ENCODE results near the gene OR7C1.

Gene OR7C1

DNA sequence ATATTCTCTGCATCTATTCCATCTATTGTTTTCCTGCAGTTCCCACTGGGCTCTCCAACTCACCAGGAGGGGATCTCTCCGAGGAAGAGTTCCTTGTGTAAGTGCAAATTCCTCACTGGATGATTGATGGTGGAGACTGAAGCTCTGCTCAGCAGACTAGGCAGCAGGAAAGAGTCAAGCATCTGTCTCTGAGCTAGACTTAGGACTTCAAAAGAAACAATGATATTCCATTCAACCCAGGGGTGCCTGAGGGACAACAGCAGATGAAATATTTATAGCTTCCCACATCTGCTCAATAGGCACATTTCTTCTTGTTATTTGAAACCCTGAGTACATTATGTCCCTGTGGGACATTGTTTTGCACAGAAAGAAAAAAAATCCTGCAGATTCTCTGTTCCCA, at the start of gene OR7C1, which contains the start of gene OR7A5:
Gene OR7C1 (minus strand): TSS at position 175 of the 400 bp plus-strand sequence. CDS start 35,049 bp downstream, outside the sequence.
Gene OR7A5 (minus strand): TSS at position 175 of the 400 bp plus-strand sequence. CDS start 6,944 bp downstream, outside the sequence.
- H3K4me1 ChIP-seq (ENCODE audit: control insufficient read depth, insufficient read depth, low read length, unreplicated experiment), result no peaks in the 10 kb centered on the region
- peaks cover 34% of the 10 kb centered on the region for H3K27me3 ChIP-seq (ENCODE audit: insufficient read depth, low read length)
- no peak within 1 kb of the TSS for H3K4me3 ChIP-seq (ENCODE audit: low read depth, low read length)
- no peak within 1 kb of the TSS for H3K27ac ChIP-seq (ENCODE audit: low read depth, low read length)
- H2AFZ ChIP-seq (ENCODE audit: low read length, unreplicated experiment), result no peak within 1 kb of the TSS
- no peaks in the 10 kb centered on the region for H3K79me2 ChIP-seq (ENCODE audit: control insufficient read depth, insufficient read depth, low read length, unreplicated experiment)
- H3K36me3 ChIP-seq (ENCODE audit: insufficient read depth, low read length), result no peaks in the 10 kb centered on the region

DNA sequence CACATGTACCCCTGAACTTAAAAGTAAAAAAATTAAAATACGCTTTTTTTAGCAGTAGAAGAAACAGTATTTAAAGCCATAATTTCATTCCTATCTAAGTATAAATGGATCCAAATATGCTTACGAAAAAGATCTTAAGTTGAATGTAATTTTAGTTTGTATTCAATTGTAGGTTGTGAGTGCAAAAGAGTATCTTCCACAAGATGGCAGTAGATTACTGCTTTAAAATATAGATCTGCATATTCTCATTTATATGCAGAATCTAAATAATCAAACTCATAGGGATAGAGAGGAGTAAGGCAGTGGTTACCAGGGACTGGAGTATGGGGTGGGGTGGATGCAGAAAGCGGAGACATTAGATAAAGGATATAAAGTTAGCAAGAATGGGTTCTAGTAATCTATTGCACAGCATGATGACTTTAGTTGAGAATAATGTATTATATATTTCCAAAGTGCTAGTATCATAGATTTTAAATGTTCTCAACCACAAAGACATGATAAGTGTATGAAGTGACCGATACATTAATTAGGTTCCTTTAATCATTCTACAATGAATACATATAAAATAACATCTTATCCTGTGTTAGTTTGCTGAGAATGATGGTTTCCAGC, 36.7 kb upstream of the OR7C1 start:
- no peak overlapping the region for H3K4me3 ChIP-seq (ENCODE audit: low read depth, low read length)
- no peak overlapping the region for H3K27ac ChIP-seq (ENCODE audit: low read depth, low read length)
- no peaks in the 10 kb centered on the region for H3K36me3 ChIP-seq (ENCODE audit: insufficient read depth, low read length)
- H3K79me2 ChIP-seq (ENCODE audit: control insufficient read depth, insufficient read depth, low read length, unreplicated experiment), result no peaks in the 10 kb centered on the region
- no peak overlapping the region for H2AFZ ChIP-seq (ENCODE audit: low read length, unreplicated experiment)
- H3K27me3 ChIP-seq (ENCODE audit: insufficient read depth, low read length), result peaks cover 49% of the 10 kb centered on the region
- H3K4me1 ChIP-seq (ENCODE audit: control insufficient read depth, insufficient read depth, low read length, unreplicated experiment), result no peaks in the 10 kb centered on the region

DNA sequence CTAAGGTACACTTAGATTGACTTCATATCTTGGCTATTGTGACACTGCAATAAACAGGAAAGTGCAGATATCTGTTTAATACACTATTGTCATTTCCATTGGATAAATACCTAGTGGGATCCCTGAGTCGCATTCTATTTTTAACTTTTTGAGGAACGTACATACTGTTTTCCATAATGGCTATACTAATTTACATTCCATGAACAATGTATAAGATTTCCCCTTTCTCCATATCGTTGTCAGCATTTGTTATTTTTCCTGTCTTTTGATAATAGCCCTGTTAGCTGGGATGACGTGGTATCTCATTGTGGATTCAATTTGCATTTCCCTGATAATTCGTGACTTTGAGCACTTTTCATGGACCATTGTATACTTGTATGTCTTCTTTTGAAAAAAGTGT, 33.5 kb upstream of the OR7C1 start:
- Histone ChIP-seq H3K79me2 (ENCODE audit: control insufficient read depth, insufficient read depth, low read length, unreplicated experiment) (no peaks in the 10 kb centered on the region), H3K27ac (ENCODE audit: low read depth, low read length) (no peak overlapping the region), H3K4me1 (ENCODE audit: control insufficient read depth, insufficient read depth, low read length, unreplicated experiment) (no peaks in the 10 kb centered on the region), H3K4me3 (ENCODE audit: low read depth, low read length) (no peak overlapping the region), H2AFZ (ENCODE audit: low read length, unreplicated experiment) (no peak overlapping the region), H3K36me3 (ENCODE audit: insufficient read depth, low read length) (no peaks in the 10 kb centered on the region), H3K27me3 (ENCODE audit: insufficient read depth, low read length) (peaks cover 43% of the 10 kb centered on the region)

DNA sequence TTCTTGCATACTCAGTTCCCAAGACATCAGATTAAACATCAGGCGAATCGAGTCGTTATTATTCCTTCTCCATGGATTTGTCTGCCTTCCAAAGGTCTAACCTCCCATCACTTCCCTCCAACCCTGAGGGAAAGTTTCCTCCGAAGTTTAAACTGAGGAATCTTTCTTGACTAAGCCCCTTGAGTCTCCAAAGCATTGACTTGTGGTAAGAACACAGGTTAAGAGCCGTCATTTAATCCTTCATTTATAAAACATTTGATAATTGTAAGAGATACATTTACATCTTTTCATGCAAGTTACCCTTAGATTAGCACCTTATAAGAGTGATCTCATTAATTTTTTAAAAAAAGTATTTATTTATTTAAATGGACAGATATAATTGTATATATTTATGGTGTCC, 13.8 kb upstream of the OR7C1 start, which contains the start of gene OR7A10:
Gene OR7A10 (minus strand): TSS at position 101 of the 400 bp plus-strand sequence. CDS start 7,045 bp downstream, outside the sequence.
- Histone ChIP-seq H3K79me2 (ENCODE audit: control insufficient read depth, insufficient read depth, low read length, unreplicated experiment) (no peaks in the 10 kb centered on the region), H3K27me3 (ENCODE audit: insufficient read depth, low read length) (peaks cover 34% of the 10 kb centered on the region), H2AFZ (ENCODE audit: low read length, unreplicated experiment) (no peak within 1 kb of the TSS), H3K27ac (ENCODE audit: low read depth, low read length) (no peak within 1 kb of the TSS), H3K4me3 (ENCODE audit: low read depth, low read length) (no peak within 1 kb of the TSS), H3K4me1 (ENCODE audit: control insufficient read depth, insufficient read depth, low read length, unreplicated experiment) (no peaks in the 10 kb centered on the region), H3K36me3 (ENCODE audit: insufficient read depth, low read length) (no peaks in the 10 kb centered on the region)

DNA sequence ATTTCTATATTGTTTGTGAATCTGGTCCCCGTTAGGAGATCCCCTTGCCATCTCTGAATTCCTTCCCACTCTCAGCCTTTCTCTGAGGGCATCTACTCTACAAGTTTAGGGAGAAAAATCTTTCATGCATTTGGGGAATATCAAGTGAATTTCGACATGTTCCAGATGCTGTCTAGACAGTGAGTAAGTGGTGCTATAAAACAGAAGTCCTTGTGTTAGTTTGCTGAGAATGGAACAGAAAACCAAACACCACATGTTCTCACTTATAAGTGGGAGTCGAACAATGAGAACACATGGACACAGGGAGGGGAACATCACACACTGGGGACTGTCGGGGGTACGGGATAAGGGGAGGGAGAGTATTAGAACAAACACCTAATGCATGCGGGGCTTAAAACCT, 8.6 kb upstream of the OR7C1 start:
- Histone ChIP-seq H3K27ac (ENCODE audit: low read depth, low read length) (no peak overlapping the region), H3K27me3 (ENCODE audit: insufficient read depth, low read length) (peaks cover 42% of the 10 kb centered on the region), H2AFZ (ENCODE audit: low read length, unreplicated experiment) (no peak overlapping the region)

DNA sequence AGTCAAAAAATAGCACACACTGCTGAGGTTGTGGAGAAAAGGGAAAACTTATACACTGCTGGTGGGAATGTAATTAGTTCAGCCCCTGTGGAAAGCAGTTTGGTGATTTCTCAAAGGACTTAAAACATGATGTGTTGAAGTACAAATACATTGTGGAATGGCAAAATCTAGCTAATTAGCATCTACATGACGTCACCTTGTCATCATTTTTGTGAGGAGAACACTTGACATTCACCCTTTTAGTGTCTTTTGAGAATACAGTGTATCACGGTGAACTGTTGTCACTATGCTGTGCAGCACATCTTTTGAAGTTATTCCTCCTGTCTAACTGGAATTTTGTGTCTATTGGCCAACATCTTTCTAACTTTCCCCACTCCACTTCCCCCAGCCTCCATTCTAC, 8.2 kb upstream of the OR7C1 start:
- no peak overlapping the region for H3K4me3 ChIP-seq (ENCODE audit: low read depth, low read length)
- H2AFZ ChIP-seq (ENCODE audit: low read length, unreplicated experiment), result no peak overlapping the region
- H3K27ac ChIP-seq (ENCODE audit: low read depth, low read length), result no peak overlapping the region
- no peaks in the 10 kb centered on the region for H3K36me3 ChIP-seq (ENCODE audit: insufficient read depth, low read length)
- peaks cover 38% of the 10 kb centered on the region for H3K27me3 ChIP-seq (ENCODE audit: insufficient read depth, low read length)
- no peaks in the 10 kb centered on the region for H3K79me2 ChIP-seq (ENCODE audit: control insufficient read depth, insufficient read depth, low read length, unreplicated experiment)
- no peaks in the 10 kb centered on the region for H3K4me1 ChIP-seq (ENCODE audit: control insufficient read depth, insufficient read depth, low read length, unreplicated experiment)

More for the DNA sequence above, 8.6 kb upstream of the OR7C1 start:
- no peaks in the 10 kb centered on the region for H3K4me1 ChIP-seq (ENCODE audit: control insufficient read depth, insufficient read depth, low read length, unreplicated experiment)
- H3K36me3 ChIP-seq (ENCODE audit: insufficient read depth, low read length), result no peaks in the 10 kb centered on the region
- H3K4me3 ChIP-seq (ENCODE audit: low read depth, low read length), result no peak overlapping the region
- no peaks in the 10 kb centered on the region for H3K79me2 ChIP-seq (ENCODE audit: control insufficient read depth, insufficient read depth, low read length, unreplicated experiment)

DNA sequence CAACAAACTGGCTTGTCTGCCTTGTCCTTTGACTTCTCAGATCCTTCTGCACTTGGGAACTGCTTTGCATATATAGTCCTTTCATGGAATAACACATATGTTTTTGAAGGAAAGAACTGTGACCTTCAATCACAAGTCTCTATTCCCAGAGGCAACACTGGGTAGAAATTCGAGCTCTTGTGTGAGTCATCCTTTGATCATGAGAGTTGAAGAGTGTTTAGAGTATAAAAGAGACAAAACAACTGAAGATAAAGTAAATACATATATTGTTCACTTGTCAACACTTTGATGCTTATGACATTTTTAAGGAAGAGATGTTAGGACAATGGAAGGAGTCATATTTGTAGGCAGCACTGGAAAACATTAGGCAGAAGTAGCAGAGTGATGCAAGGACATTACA, 5.2 kb upstream of the OR7C1 start:
- H2AFZ ChIP-seq (ENCODE audit: low read length, unreplicated experiment), result no peak overlapping the region
- H3K79me2 ChIP-seq (ENCODE audit: control insufficient read depth, insufficient read depth, low read length, unreplicated experiment), result no peaks in the 10 kb centered on the region
- H3K4me1 ChIP-seq (ENCODE audit: control insufficient read depth, insufficient read depth, low read length, unreplicated experiment), result no peaks in the 10 kb centered on the region
- H3K27me3 ChIP-seq (ENCODE audit: insufficient read depth, low read length), result peaks cover 47% of the 10 kb centered on the region
- no peak overlapping the region for H3K4me3 ChIP-seq (ENCODE audit: low read depth, low read length)
- no peak overlapping the region for H3K27ac ChIP-seq (ENCODE audit: low read depth, low read length)
- H3K36me3 ChIP-seq (ENCODE audit: insufficient read depth, low read length), result no peaks in the 10 kb centered on the region

DNA sequence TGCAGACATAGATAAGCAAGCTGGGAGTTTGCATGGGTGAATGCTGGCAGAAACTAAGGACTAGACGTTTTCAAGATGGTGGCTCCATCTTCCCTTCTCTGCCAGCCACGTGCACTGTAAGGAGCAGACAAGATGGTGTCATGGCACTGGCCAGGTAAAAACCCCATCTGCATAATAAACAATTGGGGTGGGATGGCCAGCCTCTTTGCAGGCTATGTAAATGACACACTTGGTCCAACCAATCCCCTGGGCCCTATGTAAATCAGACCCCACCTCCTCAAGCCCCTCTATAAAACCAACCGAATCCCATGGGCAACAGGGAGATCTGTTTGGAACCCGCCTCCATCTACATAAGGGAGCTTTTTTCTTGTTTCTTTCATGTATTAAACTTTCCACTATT, 2.4 kb upstream of the OR7C1 start:
- H3K79me2 ChIP-seq (ENCODE audit: control insufficient read depth, insufficient read depth, low read length, unreplicated experiment), result no peaks in the 10 kb centered on the region
- H2AFZ ChIP-seq (ENCODE audit: low read length, unreplicated experiment), result no peak overlapping the region
- no peak overlapping the region for H3K27ac ChIP-seq (ENCODE audit: low read depth, low read length)
- H3K4me1 ChIP-seq (ENCODE audit: control insufficient read depth, insufficient read depth, low read length, unreplicated experiment), result no peaks in the 10 kb centered on the region
- no peak overlapping the region for H3K4me3 ChIP-seq (ENCODE audit: low read depth, low read length)
- H3K27me3 ChIP-seq (ENCODE audit: insufficient read depth, low read length), result peaks cover 34% of the 10 kb centered on the region
- no peaks in the 10 kb centered on the region for H3K36me3 ChIP-seq (ENCODE audit: insufficient read depth, low read length)

DNA sequence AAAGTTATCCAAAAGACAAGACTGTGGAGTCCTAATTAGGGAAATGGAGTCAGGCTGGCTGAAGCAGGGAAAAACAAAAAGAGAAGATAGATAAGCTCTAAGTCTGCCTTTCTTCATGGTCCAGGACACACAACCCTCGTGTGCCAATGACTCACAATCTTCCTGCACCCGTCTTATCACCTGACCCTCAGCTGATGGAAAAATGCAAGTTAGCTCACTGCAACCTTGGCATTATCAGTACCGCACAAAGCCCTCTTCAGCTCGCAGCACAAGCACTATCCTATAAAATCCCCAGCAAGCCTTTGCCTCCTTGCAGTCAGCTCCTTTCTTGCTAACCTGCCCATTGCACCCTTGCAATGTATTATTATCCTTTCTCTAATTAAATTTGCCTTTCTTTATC, 4.3 kb downstream of the OR7C1 start:
- Histone ChIP-seq H3K4me3 (ENCODE audit: low read depth, low read length) (no peak overlapping the region), H3K36me3 (ENCODE audit: insufficient read depth, low read length) (no peaks in the 10 kb centered on the region), H2AFZ (ENCODE audit: low read length, unreplicated experiment) (no peak overlapping the region), H3K79me2 (ENCODE audit: control insufficient read depth, insufficient read depth, low read length, unreplicated experiment) (no peaks in the 10 kb centered on the region), H3K27me3 (ENCODE audit: insufficient read depth, low read length) (peaks cover 26% of the 10 kb centered on the region), H3K4me1 (ENCODE audit: control insufficient read depth, insufficient read depth, low read length, unreplicated experiment) (no peaks in the 10 kb centered on the region), H3K27ac (ENCODE audit: low read depth, low read length) (no peak overlapping the region)

DNA sequence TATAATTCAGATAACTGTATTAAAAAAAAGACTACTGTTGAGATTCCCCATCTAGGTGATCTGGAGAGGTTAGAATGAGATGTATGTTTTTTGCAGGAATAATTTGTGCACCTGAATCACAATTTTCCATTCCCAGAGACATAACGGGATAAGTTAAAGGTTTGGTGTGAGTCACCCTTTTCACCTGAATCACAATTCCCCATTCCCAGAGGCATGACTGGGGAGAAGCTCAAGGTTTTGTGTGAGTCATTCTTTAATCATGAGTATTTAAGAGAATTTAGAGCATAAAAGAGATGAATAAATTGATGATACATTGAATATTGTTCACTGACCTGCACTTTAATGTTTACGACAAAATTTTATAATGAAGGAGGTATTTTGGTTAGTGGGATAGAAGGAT, 9.0 kb downstream of the OR7C1 start:
- peaks cover 34% of the 10 kb centered on the region for H3K27me3 ChIP-seq (ENCODE audit: insufficient read depth, low read length)

DNA sequence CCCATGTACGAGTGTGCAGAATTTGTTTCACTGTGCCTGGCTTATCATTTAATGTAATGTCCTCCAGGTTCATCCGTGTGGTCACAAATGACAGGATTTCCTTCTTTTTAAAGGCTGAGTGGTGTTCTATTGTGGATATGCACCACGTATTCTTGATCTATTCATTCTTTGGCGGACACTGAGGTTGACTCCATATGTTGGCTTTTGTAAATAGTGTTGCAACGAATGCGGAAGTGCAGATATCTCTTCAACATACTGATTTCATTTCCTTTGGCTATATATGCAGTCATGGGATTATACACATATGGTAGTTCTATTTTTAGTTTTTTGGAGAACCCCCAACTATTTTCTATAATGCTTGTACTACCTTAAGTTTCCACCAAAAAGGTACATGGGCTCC, 13.0 kb downstream of the OR7C1 start:
- Histone ChIP-seq H3K27me3 (ENCODE audit: insufficient read depth, low read length) (peaks cover 20% of the 10 kb centered on the region), H3K4me3 (ENCODE audit: low read depth, low read length) (no peak overlapping the region), H2AFZ (ENCODE audit: low read length, unreplicated experiment) (no peak overlapping the region), H3K36me3 (ENCODE audit: insufficient read depth, low read length) (no peaks in the 10 kb centered on the region), H3K4me1 (ENCODE audit: control insufficient read depth, insufficient read depth, low read length, unreplicated experiment) (no peaks in the 10 kb centered on the region), H3K79me2 (ENCODE audit: control insufficient read depth, insufficient read depth, low read length, unreplicated experiment) (no peaks in the 10 kb centered on the region), H3K27ac (ENCODE audit: low read depth, low read length) (no peak overlapping the region)

More for the DNA sequence above, 9.0 kb downstream of the OR7C1 start:
- H3K79me2 ChIP-seq (ENCODE audit: control insufficient read depth, insufficient read depth, low read length, unreplicated experiment), result no peaks in the 10 kb centered on the region
- no peaks in the 10 kb centered on the region for H3K4me1 ChIP-seq (ENCODE audit: control insufficient read depth, insufficient read depth, low read length, unreplicated experiment)
- H3K4me3 ChIP-seq (ENCODE audit: low read depth, low read length), result no peak overlapping the region
- H3K36me3 ChIP-seq (ENCODE audit: insufficient read depth, low read length), result no peaks in the 10 kb centered on the region
- no peak overlapping the region for H2AFZ ChIP-seq (ENCODE audit: low read length, unreplicated experiment)
- H3K27ac ChIP-seq (ENCODE audit: low read depth, low read length), result no peak overlapping the region

All from ACC112 (cell line).